Measurements from ENCODE around the gene SLC51A.
"Not testable (repeated sequence)": the region's sequence is repeated elsewhere in the genome, so short reads cannot be mapped to it uniquely, and the experiment has no call there.

SLC51A gene

DNA sequence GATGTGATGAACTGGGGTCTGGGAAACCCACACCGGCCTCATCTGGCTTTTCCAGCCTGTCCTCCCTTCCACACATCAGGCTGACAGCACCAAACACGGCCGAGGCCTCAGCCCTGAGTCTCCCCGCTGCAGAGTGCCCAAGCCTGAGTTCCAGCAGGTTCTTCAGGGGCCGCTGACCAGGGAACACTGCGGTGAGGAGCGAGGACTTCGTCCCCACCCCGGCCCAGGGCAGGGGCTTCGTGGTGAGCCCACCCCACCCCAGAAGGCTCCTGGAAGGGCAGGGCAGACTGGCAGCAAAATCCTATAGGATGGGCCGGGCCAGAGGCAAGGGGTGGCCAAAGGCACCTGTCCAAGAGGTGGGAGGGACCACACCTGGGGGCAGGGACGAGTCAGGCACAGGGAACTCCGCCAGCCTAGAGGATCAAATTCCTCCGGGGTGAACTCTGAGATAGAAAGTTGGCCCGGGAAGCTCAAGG lies at the start of gene SLC51A:
SLC51A (plus strand) TSS at position 446 of the 476 bp plus-strand sequence. CDS start 179 bp downstream, outside the sequence.
- no peak for DNase-seq (ENCODE audit: low read depth, low spot score)

DNA sequence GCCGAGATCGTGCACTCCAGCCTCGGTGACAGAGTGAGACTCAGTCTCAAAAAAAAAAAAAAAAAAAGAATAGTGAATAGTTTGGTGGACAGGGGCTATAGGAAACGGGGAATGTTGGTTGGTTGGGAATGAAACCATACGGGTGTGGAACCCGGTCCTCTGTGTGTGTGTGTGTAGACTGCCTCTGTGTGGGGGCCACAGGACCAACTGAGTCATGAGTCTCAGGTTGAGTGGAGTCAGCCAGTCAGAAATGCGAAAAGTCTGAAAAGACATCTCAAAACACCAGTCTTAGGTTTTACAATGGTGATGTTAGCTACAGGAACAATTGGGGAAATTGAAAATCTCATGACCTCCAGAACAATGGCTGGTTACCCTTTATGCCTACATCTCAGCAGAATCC lies 49.6 kb upstream of the SLC51A start:
- no peak for DNase-seq (ENCODE audit: low read depth, low spot score)

DNA sequence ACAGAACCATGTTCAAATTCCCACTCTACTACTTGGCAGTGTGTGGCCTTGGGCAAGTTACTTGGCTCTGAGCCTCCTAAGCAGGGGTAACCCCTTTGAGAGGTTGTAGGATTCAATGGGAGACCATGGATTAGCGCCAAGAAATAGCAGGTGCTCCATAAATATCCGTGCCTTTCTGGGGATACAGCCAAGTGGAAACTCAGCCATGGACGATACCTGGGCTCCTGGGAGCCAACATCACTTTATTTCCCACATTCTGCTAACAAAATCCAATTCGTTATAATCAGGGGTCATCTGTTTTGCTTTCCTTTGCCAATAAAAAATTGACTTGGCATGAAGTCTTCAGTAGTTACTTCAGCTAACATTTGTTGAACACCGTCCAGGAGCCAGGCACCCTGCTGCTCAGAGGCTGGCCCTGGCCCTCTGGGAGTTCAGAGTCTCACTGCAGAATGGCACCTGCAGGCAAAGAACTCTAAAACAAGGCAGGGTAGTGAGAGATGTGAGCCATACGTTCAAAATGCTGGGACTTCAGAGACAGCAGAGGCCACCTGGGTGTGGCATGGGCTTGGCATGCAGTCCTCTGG lies 47.4 kb upstream of the SLC51A start:
- no peak for DNase-seq (ENCODE audit: low read depth, low spot score)

DNA sequence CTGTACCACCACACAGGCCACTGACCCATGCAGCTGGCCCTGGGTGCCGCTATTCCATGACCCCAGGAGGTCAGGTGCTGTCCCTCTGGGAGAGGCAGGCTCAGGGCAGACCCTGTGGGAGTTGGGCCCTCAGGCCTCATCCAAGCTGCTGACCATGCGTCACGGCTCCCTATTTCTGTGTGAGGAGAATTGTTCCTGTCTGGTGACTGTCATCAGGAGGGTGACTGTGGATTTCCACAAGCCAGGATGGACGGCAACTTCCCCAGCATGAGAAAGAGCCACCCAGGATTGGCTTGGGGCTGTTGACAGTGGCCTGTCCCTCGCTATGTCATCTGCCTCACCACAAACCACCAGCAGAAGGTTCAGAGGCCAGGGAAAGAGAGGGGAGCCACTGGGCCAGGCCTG lies 46.5 kb upstream of the SLC51A start:
- no peak for DNase-seq (ENCODE audit: low read depth, low spot score)

DNA sequence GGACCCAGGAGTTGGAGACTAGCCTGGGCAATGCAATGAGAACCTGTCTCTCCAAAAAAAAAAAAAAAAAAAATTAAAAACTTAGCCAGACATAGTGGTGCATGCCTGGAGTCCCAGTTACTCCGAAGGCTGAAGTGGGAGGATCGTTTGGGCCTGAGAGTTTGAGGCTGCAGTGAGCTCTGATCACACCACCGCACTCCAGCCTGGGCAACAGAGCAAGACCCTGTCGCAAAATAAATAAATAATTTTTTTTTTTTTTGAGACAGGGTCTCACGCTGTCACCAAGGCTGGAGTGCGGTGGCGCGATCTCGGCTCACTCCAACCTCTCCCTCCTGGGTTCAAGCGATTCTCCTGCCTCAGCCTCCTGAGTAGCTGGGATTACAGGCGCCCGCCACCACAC lies 46.0 kb upstream of the SLC51A start:
- not testable (repeated sequence) for DNase-seq (ENCODE audit: low read depth, low spot score)

DNA sequence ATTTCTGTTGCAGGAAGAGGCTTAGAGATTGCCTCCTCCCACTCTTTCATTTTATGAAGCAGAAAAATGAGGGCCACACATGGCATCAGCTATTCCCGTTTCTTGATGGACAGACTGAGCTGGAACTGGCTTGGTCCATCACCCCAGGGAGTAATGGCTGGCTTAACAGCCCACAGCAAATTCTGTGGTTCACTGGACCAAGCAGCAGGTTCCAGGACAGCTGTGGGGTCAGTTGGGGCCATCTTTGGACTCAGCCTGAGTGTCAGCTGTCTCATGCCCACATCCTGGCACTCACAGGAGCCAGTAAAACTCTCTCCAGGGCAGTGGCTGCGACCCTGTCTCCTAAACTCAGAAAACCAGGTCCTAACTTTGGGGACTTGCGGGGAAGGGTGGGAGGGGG lies 41.7 kb upstream of the SLC51A start:
- DNase-seq (ENCODE audit: low read depth, low spot score) = no peak

DNA sequence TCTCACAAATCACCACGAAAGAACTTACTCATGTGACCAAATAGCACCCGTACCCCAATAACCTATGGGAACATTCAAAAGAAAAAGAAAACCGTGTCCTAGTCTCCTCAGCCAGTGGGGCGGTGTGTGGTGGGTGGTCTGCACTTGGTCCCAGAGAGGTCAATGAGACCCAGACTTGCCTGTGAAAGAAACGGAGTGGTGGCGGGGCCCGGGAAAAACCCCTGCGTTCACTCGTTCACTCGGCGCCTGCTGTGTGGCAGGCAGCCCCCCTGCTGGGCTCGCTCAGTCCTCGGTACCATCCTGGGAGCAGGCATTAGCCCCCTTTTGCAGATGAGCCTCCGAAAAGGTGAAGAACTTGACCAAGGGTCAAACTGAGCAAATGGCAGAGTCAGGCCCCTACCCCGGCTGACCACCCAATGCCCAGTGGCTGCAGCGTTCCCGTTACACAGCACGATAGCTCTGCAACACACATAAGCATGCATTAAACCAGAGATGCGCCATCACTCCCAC lies 41.2 kb upstream of the SLC51A start:
- no peak for DNase-seq (ENCODE audit: low read depth, low spot score)

DNA sequence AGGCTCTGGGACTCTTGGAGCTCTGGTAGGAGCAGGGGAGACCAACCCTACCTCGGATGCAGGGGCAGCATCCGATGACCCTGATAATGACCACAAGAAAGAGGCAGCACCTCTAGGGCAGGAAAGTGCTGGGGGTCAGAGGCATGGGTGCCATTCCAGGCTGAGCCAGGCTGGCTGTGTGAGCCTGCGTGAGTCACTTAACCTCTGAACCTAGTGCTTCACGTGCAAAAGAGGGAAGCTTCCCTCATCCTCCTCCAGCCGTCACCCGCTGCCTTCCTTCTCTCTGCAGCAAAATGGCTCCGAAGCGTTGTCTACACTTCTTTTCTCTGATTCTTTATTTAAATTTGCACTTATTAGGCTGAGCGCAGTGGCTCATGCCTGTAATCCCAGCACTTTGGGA lies 40.6 kb upstream of the SLC51A start:
- no peak for DNase-seq (ENCODE audit: low read depth, low spot score)

DNA sequence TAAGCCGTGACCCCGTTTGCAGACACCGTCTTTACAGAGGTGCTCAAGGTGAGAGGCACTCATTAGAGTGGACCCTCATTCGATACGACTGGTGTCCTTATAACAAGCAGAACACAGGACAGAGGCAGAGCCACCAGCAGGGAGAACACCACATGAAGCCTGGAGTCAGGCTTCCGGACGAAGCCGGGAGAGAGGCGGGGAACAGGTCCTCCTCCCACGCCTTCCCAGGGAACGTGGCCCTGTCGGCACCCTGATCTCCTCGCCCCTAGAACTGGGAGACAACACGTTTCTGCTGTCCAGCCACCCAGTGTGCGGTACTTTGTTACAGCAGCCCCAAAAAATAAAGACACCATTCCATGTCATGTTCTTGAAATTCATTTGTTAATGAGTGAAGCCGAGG lies 38.8 kb upstream of the SLC51A start:
- DNase-seq (ENCODE audit: low read depth, low spot score) = no peak

DNA sequence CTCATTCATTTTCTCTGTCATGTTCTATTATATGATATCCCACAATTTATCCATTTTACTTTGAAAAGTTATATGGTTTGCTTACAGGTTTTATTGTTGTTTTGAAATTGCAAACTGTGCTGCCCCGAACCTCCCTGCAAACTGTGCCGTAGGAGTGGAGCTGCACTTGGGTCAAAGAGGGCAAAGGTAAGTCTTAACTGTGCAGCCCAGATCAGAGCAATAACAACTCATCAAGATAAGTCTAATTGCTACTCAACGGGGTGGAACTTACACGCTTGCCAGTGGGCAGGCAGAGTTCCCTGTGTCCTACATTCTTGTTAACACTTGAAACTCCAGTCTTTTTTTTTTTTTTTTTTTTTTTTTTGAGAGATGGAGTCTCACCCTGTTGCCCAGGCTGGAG lies 38.4 kb upstream of the SLC51A start:
- no peak for DNase-seq (ENCODE audit: low read depth, low spot score)

DNA sequence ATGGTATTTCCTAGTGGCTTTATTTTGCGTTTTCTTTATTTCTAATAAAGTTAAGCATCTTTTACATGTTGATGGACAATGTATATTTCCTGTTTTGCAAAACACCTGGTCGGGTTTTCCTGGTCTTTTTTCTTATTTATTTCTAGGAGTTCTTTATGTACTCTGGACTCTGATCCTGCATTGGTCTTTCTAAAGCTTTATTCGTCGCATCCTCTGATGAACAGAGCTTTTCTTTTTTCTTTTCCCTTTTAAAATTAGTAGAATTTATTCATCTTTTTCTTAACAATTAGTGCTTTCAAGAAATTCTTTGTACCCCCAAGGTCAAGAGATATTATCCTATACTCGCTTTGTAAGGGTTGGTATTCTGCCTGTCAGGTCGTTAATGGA lies 37.3 kb upstream of the SLC51A start:
- DNase-seq (ENCODE audit: low read depth, low spot score) = no peak

DNA sequence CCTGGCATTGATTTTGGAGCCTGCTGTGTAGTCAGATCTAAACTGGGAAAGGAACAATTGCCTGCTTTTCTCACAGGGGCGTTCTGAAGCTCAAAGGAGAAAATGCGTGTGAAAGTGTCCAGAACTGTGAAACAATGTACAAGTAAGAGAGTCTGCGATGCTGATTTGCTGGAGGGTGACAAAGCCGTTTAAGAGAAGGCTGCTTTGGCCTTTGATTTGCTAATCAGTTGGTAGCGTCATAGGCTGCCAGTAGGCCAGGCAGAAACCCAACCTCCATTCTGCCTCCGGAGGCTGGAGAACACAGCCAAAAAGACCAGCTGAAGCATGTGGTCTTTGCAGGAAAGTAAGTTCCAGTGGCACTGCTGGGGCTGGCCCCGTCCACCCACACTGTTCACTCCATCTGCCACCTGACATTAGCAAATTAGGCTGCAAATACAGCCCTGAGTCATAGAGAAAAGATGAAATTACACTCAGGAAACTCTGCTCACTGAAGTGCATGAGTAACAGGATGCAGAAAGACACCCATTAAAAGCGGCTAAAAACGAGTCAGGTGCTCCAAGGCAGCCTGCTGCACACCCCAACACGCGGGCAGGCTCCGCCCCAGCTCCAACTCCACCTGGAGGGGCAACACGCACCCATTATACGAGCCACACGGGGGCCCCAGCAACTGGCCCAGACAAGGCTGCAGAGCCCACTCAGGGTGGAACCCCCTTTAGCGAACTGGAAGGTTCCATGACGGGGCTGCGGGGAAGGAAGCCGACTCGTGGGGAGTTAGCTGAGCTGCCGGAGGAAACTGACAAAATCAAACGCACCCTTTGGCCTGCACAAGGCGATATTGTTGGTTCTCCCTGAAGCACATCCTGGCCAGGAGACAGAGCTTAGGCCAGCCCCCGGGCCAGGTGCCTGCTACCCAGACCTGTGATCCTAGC lies 36.7 kb upstream of the SLC51A start:
- DNase-seq (ENCODE audit: low read depth, low spot score) = peak; percentile 71

DNA sequence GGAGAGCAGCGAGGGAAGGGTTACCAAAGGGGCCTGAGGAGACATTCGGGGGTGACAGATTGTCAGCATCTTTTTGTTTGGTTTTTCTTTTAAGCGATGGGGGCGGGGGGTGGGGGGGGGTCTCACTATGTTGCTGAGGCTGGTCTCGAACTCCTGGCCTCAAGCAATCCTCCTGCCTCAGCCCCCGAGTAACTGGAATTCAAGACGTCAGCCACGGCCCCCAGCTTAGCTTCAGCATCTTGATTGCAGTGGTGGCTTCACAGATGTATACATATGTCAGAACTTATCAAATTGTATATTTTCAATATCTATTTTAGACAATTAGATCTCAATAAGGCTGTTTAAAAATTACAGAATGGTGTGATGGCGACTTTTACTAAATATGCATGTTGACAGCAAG lies 36.0 kb upstream of the SLC51A start:
- DNase-seq (ENCODE audit: low read depth, low spot score) = no peak

DNA sequence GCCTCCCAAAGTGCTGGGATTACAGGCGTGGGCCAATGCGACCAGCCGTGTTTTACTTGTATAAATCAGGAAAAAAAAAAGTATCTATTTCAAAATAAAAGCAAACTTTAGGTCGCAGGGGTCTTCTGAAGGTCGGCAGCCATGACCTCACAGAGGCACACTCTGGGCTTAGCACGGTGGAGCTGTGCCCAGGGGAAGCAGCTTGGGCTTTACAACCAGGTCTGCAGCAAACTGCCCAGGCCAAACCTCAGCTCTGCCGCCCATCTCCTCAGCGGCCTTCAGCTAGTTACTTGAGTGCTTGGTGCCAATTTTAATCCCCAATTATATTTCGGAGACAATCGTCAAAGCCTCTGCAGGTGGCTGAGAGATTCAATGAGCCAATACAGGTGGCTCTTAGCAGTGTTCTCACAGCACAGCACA lies 35.2 kb upstream of the SLC51A start:
- DNase-seq (ENCODE audit: low read depth, low spot score) = no peak

DNA sequence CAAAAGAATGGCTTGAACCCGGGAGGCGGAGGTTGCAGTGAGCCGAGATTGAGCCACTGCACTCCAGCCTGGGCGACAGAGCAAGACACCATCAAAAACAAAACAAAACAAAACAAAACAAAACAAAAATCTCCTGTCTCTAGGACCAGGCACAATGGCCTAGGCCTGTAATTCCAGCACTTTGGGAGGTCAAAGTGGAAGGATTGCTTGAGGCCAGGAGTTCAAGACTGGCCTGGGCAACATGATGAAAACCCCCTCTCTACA lies 32.2 kb upstream of the SLC51A start:
- DNase-seq (ENCODE audit: low read depth, low spot score) = not testable (repeated sequence)

DNA sequence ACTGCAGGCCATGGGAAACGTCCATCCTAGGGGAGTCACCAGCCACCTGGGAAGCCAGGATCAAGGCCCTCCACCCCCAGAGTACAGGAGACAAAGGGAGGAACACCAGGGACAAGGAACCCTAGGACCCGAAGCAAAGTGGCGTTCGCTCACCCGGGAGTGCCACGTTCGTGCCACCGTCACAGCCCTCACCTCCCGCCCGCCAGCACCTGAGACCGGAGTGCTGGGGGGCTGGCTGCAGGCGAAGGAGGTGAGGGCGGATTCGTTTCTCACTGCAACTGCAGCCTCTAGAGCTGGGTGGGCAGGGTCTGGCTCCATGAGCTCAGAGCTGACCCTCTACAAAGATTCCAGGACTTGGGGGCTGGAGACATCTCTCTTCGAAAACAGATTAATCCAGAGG lies 31.5 kb upstream of the SLC51A start:
- no peak for DNase-seq (ENCODE audit: low read depth, low spot score)

DNA sequence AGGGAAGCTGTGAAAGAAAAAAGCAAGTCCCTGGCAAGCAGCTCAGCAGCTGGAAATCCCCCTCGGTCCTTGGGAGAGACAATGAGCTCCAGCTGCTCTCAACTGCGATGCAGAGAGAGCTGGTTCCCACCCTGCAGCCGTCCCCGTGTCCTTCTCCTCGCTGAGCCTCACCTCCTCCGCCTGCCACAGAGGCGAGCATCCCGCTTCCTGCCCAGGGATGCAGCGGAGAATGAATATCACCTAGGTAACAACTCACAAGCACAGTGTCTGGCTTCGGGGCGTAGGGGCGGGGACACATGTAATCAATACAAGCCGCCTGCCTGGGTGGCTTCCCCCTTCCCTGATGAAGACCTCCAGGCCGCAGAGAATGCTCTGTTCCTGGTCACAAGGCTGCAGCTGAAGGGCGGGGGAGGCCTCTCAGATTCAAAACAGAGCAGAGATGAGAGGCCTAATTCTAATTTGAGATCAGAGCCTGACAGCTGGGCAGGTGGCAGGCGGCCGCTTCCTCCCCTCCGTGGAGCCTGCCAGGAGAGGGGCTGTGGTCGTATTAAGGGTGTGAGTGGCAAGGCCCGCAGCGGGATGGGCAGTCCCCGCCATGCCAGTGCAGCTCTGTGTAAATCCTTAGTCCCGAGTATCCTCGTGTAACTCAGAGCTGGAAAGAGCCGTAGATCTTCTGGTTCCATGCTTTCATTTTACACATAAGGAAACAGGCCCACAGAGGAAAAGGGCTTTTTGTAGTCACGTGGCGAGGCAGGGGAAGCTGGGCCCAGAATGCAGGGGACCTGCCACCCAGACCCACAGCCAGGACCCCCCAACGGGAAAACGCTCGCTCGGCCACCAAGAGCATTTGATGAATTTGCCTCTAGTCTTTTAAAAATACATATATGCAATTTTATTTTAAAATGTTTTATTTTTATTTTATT lies 29.4 kb upstream of the SLC51A start:
- DNase-seq (ENCODE audit: low read depth, low spot score) = no peak

DNA sequence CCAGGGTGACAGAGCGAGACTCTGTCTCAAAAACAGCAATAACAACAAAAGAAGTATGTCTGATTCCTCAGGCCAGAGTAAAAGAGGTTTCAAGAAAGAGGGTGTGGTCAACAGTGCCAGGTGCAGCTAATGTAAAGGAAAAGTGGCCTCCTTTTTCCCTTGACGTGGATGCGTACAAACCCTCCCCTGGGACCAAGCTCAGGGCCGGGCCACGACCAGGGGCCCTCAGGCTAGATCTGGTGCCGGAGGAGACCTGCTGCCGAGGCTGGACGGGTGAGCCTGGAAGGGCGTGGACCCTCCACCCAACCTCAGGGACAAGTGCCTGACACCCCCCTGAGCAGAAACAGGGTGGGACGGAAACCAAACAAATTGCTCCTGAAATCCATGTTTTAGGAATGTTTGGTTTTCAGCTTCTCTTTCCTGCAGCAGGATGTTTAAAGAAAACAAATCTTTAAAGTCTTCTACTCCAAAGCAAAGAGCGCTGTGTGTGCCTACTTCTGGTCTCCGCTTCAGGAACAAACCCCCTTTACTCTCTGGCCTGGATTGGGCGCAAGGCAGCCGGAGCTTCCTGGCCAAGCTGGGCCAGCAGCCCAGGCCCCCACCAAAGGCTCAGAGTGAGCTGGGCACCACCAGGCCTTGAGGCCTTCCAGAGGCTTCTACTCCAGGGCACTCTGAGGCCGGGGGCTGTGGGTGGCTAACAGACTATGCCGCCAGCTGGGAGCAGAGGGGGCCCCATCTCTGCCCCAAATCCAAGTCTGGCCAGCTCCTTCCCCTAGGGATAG lies 26.6 kb upstream of the SLC51A start:
- no peak for DNase-seq (ENCODE audit: low read depth, low spot score)

DNA sequence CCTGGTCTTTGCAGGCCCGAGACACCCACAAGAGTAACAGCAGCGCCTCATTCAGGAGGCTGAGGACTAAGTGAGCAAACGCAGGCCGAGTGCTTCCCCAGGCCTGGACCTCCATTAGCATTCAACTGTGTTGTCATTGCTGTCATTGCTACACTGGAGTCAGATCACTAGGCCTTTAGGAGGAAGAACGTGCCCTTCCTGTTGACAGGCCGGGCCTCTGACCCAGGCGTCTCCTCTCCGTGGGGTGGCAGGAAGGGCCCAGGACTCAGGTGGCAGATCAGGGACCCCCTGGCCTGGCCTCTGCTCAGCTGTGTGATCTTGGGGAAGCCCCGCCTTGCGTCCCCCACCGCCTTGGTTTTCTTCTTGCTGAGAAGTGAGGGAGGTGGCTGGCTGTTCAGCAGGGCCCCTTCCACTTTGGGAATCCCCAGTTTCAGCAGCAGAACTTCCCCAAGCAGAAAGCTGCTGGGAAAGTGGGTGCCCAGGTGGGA lies 24.3 kb upstream of the SLC51A start:
- DNase-seq (ENCODE audit: low read depth, low spot score) = no peak

DNA sequence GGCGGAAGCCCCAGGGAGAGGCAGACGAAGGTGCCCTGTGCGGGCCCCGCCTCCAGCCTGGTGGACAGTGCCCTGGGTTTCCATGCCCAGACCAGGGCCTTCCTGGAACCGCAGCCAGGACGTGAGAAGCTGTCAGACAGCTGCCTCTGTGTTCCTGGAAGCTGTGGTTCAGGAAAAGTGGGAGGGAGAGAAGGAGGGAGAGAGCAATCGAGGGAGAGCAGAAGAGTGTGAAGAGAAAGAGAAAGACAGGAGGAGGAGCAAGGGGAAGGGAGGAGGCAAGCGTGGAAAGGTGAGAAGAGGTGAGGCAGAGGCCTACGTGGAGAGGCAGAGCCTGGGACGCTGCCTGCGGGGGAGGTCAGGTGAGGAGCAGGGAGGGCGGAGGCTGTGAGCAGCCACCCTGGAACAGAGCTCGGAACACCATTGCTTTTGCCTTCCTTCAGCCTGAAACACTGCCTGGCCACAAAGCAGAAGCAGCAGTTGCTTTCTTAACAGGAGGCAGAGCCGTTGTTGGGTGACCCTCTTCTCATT lies 23.7 kb upstream of the SLC51A start:
- DNase-seq (ENCODE audit: low read depth, low spot score) = no peak

Measured in activated naive CD8-positive, alpha-beta T cell treated with anti-CD3 and anti-CD28 coated beads, Interleukin-2, amount 50 U/mL, for 16 hours (primary cell).